ENCODE data around the gene C12orf43. TPM values are rescaled to one million over a fixed set of nuclear protein-coding genes. Genes with fewer than 3 reads are reported as not detected.

C12orf43 gene
- 16.9 TPM for total RNA-seq

GRCh38 chr12:121015825-121016766 lies at the start of gene C12orf43:
C12orf43 (minus strand) TSS chr12:121016487; CDS start chr12:121016474, 13 bp downstream.

DNA sequence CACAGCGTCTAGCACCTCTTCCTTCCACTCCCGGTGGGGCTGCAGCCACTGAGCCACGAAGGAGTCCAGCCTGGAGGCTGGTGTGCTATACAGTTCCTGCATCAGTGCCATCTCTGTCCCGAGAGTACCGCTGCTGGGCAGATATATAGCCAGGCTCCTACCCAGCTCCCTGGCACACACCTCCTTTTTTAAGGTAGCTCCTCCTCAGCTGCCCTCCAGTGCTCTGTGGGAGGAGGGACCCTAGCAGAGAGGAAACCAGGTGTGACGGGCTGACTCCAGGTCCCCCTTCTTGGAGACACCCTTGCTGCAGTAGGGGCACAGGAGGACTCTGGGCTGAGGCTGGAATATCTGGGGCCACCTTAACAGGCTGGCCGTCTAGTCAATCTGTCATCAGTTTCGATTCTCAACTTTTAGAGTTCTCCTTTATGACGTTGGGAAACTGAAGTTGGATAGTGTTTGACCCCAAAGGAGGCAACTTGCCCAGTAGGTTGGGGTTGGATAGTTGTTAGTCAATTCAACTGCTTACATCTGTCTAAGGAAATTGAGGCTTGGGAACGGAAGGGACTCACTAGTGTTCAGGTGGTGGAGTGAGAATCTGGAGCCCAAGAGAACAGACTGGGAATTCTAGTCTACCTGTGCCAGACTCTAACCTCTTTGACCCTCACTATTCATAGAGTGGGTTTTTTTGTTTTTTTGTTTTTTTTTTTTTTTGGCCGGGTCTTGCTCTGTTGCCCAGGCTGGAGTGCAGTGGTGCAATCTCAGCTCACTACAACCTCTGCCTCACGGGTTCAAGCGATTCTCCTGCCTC lies 22.8 kb upstream of the C12orf43 start, which contains the start of gene OASL:
Gene OASL (minus strand): TSS at position 386 of the 808 bp plus-strand sequence. CDS start 275 bp downstream, at position 111.

GRCh38 chr12:120978296-120979219 lies 37.7 kb downstream of the C12orf43 start, which contains the start of gene HNF1A:
HNF1A (plus strand) TSS chr12:120978543; CDS start chr12:120978769, 226 bp downstream.

Other genes with a start within 250 kb of the C12orf43 start
- 30.0 TPM for gene SPPL3, start 112.1 kb downstream of the C12orf43 start, total RNA-seq
- gene HNF1A, start 37.9 kb downstream of the C12orf43 start, total RNA-seq: not detected
- gene OASL, start 22.8 kb upstream of the C12orf43 start, total RNA-seq: not detected
- 3.4 TPM for gene P2RX7, start 116.4 kb upstream of the C12orf43 start, total RNA-seq
- gene P2RX4, start 193.6 kb upstream of the C12orf43 start, total RNA-seq: 7.5 TPM

All from parietal lobe (tissue), 1 donor.